K562 (cell line): ENCODE results near the gene SEC61G. TPM values are rescaled to one million over a fixed set of nuclear protein-coding genes. Genes with fewer than 3 reads are reported as not detected.

Experiments
- PHB2 ChIP-seq: fragments of 450-650 bp; IDR thresholded peaks from 2 replicates; pipeline ENCODE4 v1.6.1; 2017; ENCODE audit warnings: low read depth
- ZNF707 ChIP-seq: fragments of 250-450 bp; sonication (Bioruptor Pico); conservative IDR thresholded peaks from 2 replicates; pipeline ENCODE4 v1.8.0; 2022; ENCODE audit warnings: inconsistent platforms, mild to moderate bottlenecking, moderate library complexity
- ZNF77 ChIP-seq: fragments of 250-450 bp; sonication (Bioruptor Pico); IDR thresholded peaks from 2 replicates; pipeline ENCODE4 v1.5.0; 2020
- polyA plus RNA-seq, 8 experiments: library from polyadenylated mRNA; depleted of rRNA in 4 of 8; stranded (reverse) in 5 of 8; unstranded in 3 of 8; fragments of >200 nt; fragmentation: Nextera tagmentation in 2 of 8; fragmentation: Illumina TruSeq in 1 of 8; extraction: Ambion mirVana in 2 of 8; extraction: Trizol in 1 of 8; gene quantifications; 2 replicates each; pipeline versions ENCODE4 v1.2.1 to v1.2.3, GENCODE V29; 2011 to 2014; ENCODE audit warnings: inconsistent platforms in 1 of 8, missing spikeins in 1 of 8
- total RNA-seq, 7 experiments: library from RNA; depleted of rRNA in 6 of 7; stranded (reverse); fragments of >200 nt in 6 of 7; fragmentation: Illumina TruSeq in 2 of 7; extraction: Trizol in 2 of 7; gene quantifications; 2 replicates each; pipeline versions ENCODE4 v1.2.1 to v1.2.3, GENCODE V29; 2011 to 2021; ENCODE audit warnings: low replicate concordance in 1 of 7
- TF ChIP-seq, protein P1 (sequence below), 2 experiments: fragments of 450-650 bp; formaldehyde crosslinking in 1 of 2; IDR thresholded peaks; 2 replicates each; pipeline versions ENCODE4 v1.4.0 to v1.6.1; 2014 to 2020; ENCODE audit warnings: mild to moderate bottlenecking in 2 of 2, borderline replicate concordance in 1 of 2, low read depth in 1 of 2
- TF ChIP-seq, protein P2 (sequence below), 2 experiments: fragments of 450-650 bp in 1 of 2; sonication (generic) in 1 of 2; formaldehyde crosslinking in 1 of 2; IDR thresholded peaks; 2 replicates each; pipeline versions ENCODE4 v1.7.1 to v1.9.0; 2016 to 2022; ENCODE audit warnings: inconsistent platforms in 1 of 2, mild to moderate bottlenecking in 1 of 2, missing genetic modification reagents in 1 of 2

The SEC61G gene
- total and polyA plus RNA-seq, 9 of the 15 experiments (the other 6 are each of a cell fraction or from before 2014, with no cell fraction given) = 138 to 565 (median 223) TPM

DNA sequence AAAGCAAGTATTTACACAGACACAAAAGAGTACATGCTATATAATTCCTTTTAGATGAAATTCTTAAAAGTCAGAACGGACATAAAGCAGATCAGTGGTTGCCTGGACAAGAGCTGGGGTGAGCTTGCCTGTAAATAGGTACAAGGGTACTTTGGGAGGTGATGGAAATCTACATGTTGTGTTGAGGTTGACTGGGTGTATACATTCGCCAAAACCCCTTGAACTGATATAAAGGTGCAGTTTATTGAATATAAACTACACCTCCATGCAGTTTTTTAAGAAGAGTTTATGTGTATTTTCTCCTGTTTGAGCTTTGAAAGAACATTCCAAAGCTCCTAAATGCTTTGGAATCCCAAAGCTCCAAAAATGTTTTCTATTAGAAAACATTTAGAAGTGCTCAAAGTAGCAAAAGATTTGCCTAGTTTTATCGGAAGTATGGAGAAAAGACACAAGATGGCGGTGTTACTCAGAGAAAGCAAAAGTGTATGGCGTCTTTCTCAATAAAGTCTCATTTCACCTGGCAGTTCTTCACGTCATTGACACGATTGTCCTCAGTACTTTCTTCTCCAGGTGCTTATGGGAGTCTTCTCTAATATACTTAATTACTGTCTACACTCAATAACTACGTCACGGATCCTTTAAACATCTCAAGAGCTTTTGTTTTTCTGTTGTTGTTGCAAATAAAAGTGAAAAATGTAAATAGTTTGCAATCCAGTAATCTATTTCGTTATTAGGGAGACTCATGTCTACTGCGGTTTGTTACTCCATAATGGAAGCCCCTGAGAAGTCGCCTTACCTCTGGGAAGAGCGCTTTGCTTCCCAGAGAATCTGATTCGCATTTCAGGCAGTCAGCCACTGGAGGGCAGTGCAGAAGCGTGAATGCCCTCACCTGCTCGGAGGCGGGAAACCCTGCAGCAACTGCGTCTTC lies 14.7 kb upstream of the SEC61G start (continued):
- TF ChIP-seq, protein P1, sequence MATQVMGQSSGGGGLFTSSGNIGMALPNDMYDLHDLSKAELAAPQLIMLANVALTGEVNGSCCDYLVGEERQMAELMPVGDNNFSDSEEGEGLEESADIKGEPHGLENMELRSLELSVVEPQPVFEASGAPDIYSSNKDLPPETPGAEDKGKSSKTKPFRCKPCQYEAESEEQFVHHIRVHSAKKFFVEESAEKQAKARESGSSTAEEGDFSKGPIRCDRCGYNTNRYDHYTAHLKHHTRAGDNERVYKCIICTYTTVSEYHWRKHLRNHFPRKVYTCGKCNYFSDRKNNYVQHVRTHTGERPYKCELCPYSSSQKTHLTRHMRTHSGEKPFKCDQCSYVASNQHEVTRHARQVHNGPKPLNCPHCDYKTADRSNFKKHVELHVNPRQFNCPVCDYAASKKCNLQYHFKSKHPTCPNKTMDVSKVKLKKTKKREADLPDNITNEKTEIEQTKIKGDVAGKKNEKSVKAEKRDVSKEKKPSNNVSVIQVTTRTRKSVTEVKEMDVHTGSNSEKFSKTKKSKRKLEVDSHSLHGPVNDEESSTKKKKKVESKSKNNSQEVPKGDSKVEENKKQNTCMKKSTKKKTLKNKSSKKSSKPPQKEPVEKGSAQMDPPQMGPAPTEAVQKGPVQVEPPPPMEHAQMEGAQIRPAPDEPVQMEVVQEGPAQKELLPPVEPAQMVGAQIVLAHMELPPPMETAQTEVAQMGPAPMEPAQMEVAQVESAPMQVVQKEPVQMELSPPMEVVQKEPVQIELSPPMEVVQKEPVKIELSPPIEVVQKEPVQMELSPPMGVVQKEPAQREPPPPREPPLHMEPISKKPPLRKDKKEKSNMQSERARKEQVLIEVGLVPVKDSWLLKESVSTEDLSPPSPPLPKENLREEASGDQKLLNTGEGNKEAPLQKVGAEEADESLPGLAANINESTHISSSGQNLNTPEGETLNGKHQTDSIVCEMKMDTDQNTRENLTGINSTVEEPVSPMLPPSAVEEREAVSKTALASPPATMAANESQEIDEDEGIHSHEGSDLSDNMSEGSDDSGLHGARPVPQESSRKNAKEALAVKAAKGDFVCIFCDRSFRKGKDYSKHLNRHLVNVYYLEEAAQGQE (IDR thresholded peaks at IDR 0.05; ENCODE audit: borderline replicate concordance) = peak; percentile 68
- TF ChIP-seq, protein P1 (CRISPR knock-in tag; IDR thresholded peaks at IDR 0.05; ENCODE audit: low read depth) = no peak
- no peak for TF ChIP-seq ZNF77
- no peak for TF ChIP-seq PHB2
- TF ChIP-seq, protein P2, sequence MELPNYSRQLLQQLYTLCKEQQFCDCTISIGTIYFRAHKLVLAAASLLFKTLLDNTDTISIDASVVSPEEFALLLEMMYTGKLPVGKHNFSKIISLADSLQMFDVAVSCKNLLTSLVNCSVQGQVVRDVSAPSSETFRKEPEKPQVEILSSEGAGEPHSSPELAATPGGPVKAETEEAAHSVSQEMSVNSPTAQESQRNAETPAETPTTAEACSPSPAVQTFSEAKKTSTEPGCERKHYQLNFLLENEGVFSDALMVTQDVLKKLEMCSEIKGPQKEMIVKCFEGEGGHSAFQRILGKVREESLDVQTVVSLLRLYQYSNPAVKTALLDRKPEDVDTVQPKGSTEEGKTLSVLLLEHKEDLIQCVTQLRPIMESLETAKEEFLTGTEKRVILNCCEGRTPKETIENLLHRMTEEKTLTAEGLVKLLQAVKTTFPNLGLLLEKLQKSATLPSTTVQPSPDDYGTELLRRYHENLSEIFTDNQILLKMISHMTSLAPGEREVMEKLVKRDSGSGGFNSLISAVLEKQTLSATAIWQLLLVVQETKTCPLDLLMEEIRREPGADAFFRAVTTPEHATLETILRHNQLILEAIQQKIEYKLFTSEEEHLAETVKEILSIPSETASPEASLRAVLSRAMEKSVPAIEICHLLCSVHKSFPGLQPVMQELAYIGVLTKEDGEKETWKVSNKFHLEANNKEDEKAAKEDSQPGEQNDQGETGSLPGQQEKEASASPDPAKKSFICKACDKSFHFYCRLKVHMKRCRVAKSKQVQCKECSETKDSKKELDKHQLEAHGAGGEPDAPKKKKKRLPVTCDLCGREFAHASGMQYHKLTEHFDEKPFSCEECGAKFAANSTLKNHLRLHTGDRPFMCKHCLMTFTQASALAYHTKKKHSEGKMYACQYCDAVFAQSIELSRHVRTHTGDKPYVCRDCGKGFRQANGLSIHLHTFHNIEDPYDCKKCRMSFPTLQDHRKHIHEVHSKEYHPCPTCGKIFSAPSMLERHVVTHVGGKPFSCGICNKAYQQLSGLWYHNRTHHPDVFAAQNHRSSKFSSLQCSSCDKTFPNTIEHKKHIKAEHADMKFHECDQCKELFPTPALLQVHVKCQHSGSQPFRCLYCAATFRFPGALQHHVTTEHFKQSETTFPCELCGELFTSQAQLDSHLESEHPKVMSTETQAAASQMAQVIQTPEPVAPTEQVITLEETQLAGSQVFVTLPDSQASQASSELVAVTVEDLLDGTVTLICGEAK (IDR thresholded peaks at IDR 0.05) = peak; percentile 61; the same call in 1 of the 2 replicates
- TF ChIP-seq, protein P2 (CRISPR knock-in tag; IDR thresholded peaks at IDR 0.05) = no peak
- no peak for TF ChIP-seq ZNF707
